GM23248 (cell line): Measurements from ENCODE around the gene SYNE2. TPM values are rescaled to one million over a fixed set of nuclear protein-coding genes. Genes with fewer than 3 reads are reported as not detected.

Experiments used
- DNase-seq: peaks from one replicate; pipeline ENCODE4 v3.0.0-alpha.2; 2015
- H2AFZ ChIP-seq: fragments of 200-600 bp; sonication (generic); 2 replicates; pipeline ENCODE4 v1.6.1; 2016; ENCODE audit warnings: antibody characterized with exemption
- H3F3A ChIP-seq: fragments of 200-600 bp; sonication (generic); 2 replicates; pipeline ENCODE4 v1.6.1; 2016; ENCODE audit warnings: mild to moderate bottlenecking, antibody characterized with exemption, mixed run types; ENCODE audit not compliant: insufficient read depth
- H3K27ac ChIP-seq: fragments of 200-600 bp; sonication (generic); 2 replicates; pipeline ENCODE4 v1.5.1; 2016; ENCODE audit warnings: mild to moderate bottlenecking
- H3K27me3 ChIP-seq: fragments of 200-600 bp; sonication (generic); replicated peaks from 2 replicates; pipeline ENCODE4 v1.6.1; 2016; ENCODE audit warnings: mild to moderate bottlenecking; ENCODE audit not compliant: insufficient read depth
- H3K36me3 ChIP-seq: fragments of 200-600 bp; sonication (generic); 2 replicates; pipeline ENCODE4 v1.6.1; 2016; ENCODE audit warnings: low read depth, mild to moderate bottlenecking
- H3K4me1 ChIP-seq: fragments of 200-600 bp; sonication (generic); 2 replicates; pipeline ENCODE4 v1.6.1; 2016; ENCODE audit warnings: mild to moderate bottlenecking; ENCODE audit not compliant: insufficient read depth
- H3K4me2 ChIP-seq: fragments of 200-600 bp; sonication (generic); one replicate; pipeline ENCODE4 v1.6.1; 2016; ENCODE audit warnings: mild to moderate bottlenecking; ENCODE audit not compliant: unreplicated experiment
- H3K4me3 ChIP-seq: fragments of 200-600 bp; sonication (generic); 2 replicates; pipeline ENCODE4 v1.5.1; 2016; ENCODE audit warnings: mild to moderate bottlenecking
- H3K79me2 ChIP-seq: fragments of 200-600 bp; sonication (generic); 2 replicates; pipeline ENCODE4 v1.6.1; 2016; ENCODE audit warnings: mild to moderate bottlenecking; ENCODE audit not compliant: insufficient read depth
- H3K9ac ChIP-seq: fragments of 200-600 bp; sonication (generic); 2 replicates; pipeline ENCODE4 v1.6.1; 2016; ENCODE audit warnings: mild to moderate bottlenecking
- H3K9me2 ChIP-seq: fragments of 200-600 bp; sonication (generic); 2 replicates; pipeline ENCODE4 v1.6.1; 2016; ENCODE audit warnings: mixed run types, mild to moderate bottlenecking, moderate library complexity; ENCODE audit not compliant: insufficient read depth
- H3K9me3 ChIP-seq: fragments of 200-600 bp; sonication (generic); one replicate; pipeline ENCODE4 v1.6.1; 2017; ENCODE audit warnings: low read depth
- H4K20me1 ChIP-seq: fragments of 200-600 bp; sonication (generic); 2 replicates; pipeline ENCODE4 v1.6.0; 2016; ENCODE audit not compliant: insufficient read depth
- EZH2 ChIP-seq: fragments of 200-600 bp; sonication (generic); IDR thresholded peaks from 2 replicates; pipeline ENCODE4 v1.6.1; 2018; ENCODE audit warnings: antibody characterized with exemption, mild to moderate bottlenecking; ENCODE audit not compliant: insufficient read depth, poor library complexity, severe bottlenecking
- EZH2phosphoT487 ChIP-seq: fragments of 200-600 bp; sonication (generic); IDR thresholded peaks from 2 replicates; pipeline ENCODE4 v1.6.1; 2018; ENCODE audit warnings: antibody characterized with exemption, moderate library complexity, mild to moderate bottlenecking, low read depth; ENCODE audit not compliant: insufficient read depth
- WGBS, 2 experiments: methylation state at CpG; one replicate each; pipeline ENCODE4 v1.1.6; 2015 to 2017; ENCODE audit warnings: low lambda C conversion rate in 2 of 2, low coverage in 1 of 2; ENCODE audit errors: missing lambda C conversion rate in 2 of 2; 5-methylcytosine and 5-hydroxymethylcytosine counted together
- in situ Hi-C: fragments of 300-500 bp; cut with MboI; formaldehyde crosslinking; loops from 2 replicates; pipeline ENCODE4 v1.15.0; 2020
- polyA plus RNA-seq: library from polyadenylated mRNA; unstranded; fragments of >200 nt; fragmentation: Nextera tagmentation; extraction: Ambion mirVana; gene quantifications from 2 replicates; pipeline ENCODE4 v1.2.1, GENCODE V29; 2016
- total RNA-seq: library from RNA; depleted of rRNA; stranded (reverse); fragments of >200 nt; shearing (Covaris generic); gene quantifications from 2 replicates; pipeline ENCODE4 v1.2.3, GENCODE V29; 2014

The SYNE2 gene
- total and polyA plus RNA-seq, 2 experiments from 2014 or later, result 2.8 to 4.4 TPM

- Histone ChIP-seq H3K9me2 (no peaks in the 10 kb centered on the region), H3K4me1 (no peaks in the 10 kb centered on the region), H3K36me3 (no peaks in the 10 kb centered on the region), H4K20me1 (no peaks in the 10 kb centered on the region), H3K79me2 (no peaks in the 10 kb centered on the region), H3K9ac (no peak overlapping the region), H3K4me3 (no peak overlapping the region), H2AFZ (no peak overlapping the region), H3F3A (no peaks in the 10 kb centered on the region), H3K9me3 (no peaks in the 10 kb centered on the region), H3K27me3 (no peaks in the 10 kb centered on the region), H3K27ac (no peak overlapping the region), H3K4me2 (no peak overlapping the region)
- TF ChIP-seq EZH2phosphoT487 (no peak), EZH2 (no peak)
- no peak for DNase-seq
- in situ Hi-C loops, result no loop called here
Measured at GRCh38 chr14:63924375-63924774, 71.6 kb downstream of the SYNE2 start.

DNA sequence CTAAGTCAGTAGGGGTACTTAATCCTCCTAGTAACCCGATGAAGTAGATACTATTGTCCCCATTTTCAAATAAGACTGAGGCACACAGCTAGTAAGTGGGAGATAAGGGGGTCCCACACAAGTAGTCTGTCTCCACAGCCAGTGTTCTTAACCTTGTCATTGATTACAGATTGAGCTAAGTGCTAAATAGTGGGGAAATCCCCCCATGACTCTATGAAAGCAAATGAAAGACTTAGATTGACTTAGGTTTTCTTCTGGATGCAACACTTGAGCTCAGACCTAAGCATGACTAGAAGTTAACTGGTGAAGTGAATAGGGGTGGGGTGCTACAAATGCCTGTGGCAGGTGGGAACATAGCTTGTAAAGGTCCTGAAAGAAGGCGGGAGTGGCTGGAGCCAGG, 73.8 kb downstream of the SYNE2 start:
- Histone ChIP-seq H2AFZ (no peak overlapping the region), H3K9me3 (no peaks in the 10 kb centered on the region), H3K4me2 (no peak overlapping the region), H4K20me1 (no peaks in the 10 kb centered on the region), H3K9ac (no peak overlapping the region), H3K36me3 (no peaks in the 10 kb centered on the region), H3K27ac (no peak overlapping the region), H3F3A (no peaks in the 10 kb centered on the region), H3K9me2 (no peaks in the 10 kb centered on the region), H3K79me2 (no peaks in the 10 kb centered on the region), H3K4me3 (no peak overlapping the region), H3K4me1 (no peaks in the 10 kb centered on the region), H3K27me3 (no peaks in the 10 kb centered on the region)
- DNase-seq, result no peak
- no peak for TF ChIP-seq EZH2phosphoT487
- TF ChIP-seq EZH2, result no peak
- in situ Hi-C loops, result no loop called here
- 86 to 89% methylated on average over 2 of the region's 2 CpGs for WGBS, 2 experiments

DNA sequence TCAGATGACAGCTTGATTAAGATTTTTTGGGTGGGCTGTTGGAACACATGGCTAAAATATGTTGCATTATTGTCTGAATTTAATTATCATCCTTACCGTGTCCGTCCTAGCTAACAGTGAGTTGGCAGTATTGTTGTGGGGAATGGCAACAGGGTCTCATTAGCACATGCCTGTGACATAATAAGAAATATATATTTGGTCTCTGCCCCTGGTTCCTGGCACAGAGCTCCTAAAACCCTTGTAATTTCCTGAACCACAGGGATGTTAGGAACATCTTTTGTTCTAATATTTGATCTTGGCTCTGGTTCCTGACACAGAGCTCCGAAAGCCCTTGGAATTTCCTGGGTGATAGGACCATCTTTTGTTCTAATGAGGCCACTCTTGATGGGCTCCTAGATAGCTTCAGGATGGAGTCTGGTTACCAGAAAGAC, 76.0 kb downstream of the SYNE2 start:
- no peaks in the 10 kb centered on the region for H3K79me2 ChIP-seq
- TF ChIP-seq EZH2 (no peak), EZH2phosphoT487 (no peak)
- no peaks in the 10 kb centered on the region for H3K9me3 ChIP-seq
- in situ Hi-C loops, result no loop called here
- no peak overlapping the region for H3K27ac ChIP-seq
- 23 to 37% methylated on average over 3 of the region's 3 CpGs for WGBS, 2 experiments
- no peak overlapping the region for H2AFZ ChIP-seq
- H3K9me2 ChIP-seq, result no peaks in the 10 kb centered on the region
- no peaks in the 10 kb centered on the region for H3F3A ChIP-seq
- H4K20me1 ChIP-seq, result no peaks in the 10 kb centered on the region
- H3K9ac ChIP-seq, result no peak overlapping the region
- H3K4me1 ChIP-seq, result no peaks in the 10 kb centered on the region
- no peak for DNase-seq
- H3K27me3 ChIP-seq, result no peaks in the 10 kb centered on the region
- H3K4me2 ChIP-seq, result no peak overlapping the region
- H3K4me3 ChIP-seq, result no peak overlapping the region
- no peaks in the 10 kb centered on the region for H3K36me3 ChIP-seq

DNA sequence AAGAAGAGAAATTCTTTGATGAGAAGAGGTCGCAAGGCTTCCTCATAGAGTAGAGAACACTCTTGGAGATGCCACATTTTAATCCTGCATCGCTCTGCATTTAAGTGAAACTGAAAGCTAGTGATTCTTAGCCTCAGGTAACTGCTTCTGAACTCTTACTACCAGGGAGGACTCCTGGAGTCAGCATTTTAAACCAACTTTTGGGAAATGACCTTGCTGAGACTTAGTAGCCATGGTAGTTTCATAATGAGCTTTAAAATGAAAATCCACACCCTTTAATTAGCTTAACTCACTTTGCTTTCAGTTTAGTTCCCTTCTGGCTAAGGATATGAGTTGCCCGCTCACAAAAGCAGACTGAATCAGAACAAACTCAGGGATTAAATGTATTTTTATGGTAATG, 80.3 kb downstream of the SYNE2 start:
- no peak for DNase-seq
- Histone ChIP-seq H3K27me3 (no peaks in the 10 kb centered on the region), H3K79me2 (no peaks in the 10 kb centered on the region), H3K4me2 (no peak overlapping the region), H3K36me3 (no peaks in the 10 kb centered on the region), H3K4me1 (no peaks in the 10 kb centered on the region), H3F3A (no peaks in the 10 kb centered on the region), H2AFZ (no peak overlapping the region), H3K9ac (no peak overlapping the region), H3K9me3 (no peaks in the 10 kb centered on the region), H3K27ac (no peak overlapping the region), H4K20me1 (no peaks in the 10 kb centered on the region), H3K9me2 (no peaks in the 10 kb centered on the region), H3K4me3 (no peak overlapping the region)
- in situ Hi-C loops, result no loop called here
- WGBS, 2 experiments, result 72 to 78% methylated on average over 3 of the region's 3 CpGs
- TF ChIP-seq EZH2, result no peak
- TF ChIP-seq EZH2phosphoT487, result no peak

- no peaks in the 10 kb centered on the region for H3K36me3 ChIP-seq
- in situ Hi-C loops, result no loop called here
- H4K20me1 ChIP-seq, result no peaks in the 10 kb centered on the region
- no peaks in the 10 kb centered on the region for H3K9me2 ChIP-seq
- H3K79me2 ChIP-seq, result no peaks in the 10 kb centered on the region
- no peak overlapping the region for H3K4me3 ChIP-seq
- H2AFZ ChIP-seq, result no peak overlapping the region
- no peaks in the 10 kb centered on the region for H3F3A ChIP-seq
- no peak for TF ChIP-seq EZH2phosphoT487
- H3K4me1 ChIP-seq, result no peaks in the 10 kb centered on the region
- no peaks in the 10 kb centered on the region for H3K27me3 ChIP-seq
- H3K9ac ChIP-seq, result no peak overlapping the region
- H3K4me2 ChIP-seq, result no peak overlapping the region
- no peak for DNase-seq
- no peak overlapping the region for H3K27ac ChIP-seq
- no peaks in the 10 kb centered on the region for H3K9me3 ChIP-seq
- WGBS, 2 experiments, result 73 to 76% methylated on average over 3 of the region's 3 CpGs
Measured at GRCh38 chr14:63933711-63934110, 80.9 kb downstream of the SYNE2 start.
